Stimulated activated CD4-positive, alpha-beta T cell treated with anti-CD3 and anti-CD28 coated beads, TNF-alpha, amount 100 ng/mL, for 4 hours (primary cell): ENCODE data around the gene CCDC91.
"Not testable (repeated sequence)": the region's sequence is repeated elsewhere in the genome, so short reads cannot be mapped to it uniquely, and the experiment has no call there.

ENCODE experiments used
- DNase-seq, 3 experiments: peaks; one replicate each; pipeline ENCODE4 v3.0.0-alpha.2; 2020; ENCODE audit warnings: low read depth in 3 of 3

The CCDC91 gene

GRCh38 chr12:28360253-28360652 is 170.0 kb downstream of the CCDC91 start:
- DNase-seq = no peak

GRCh38 chr12:28367326-28367725 is 177.1 kb downstream of the CCDC91 start:
- DNase-seq = no peak

- DNase-seq = no peak
These were observed 177.7 kb downstream of the CCDC91 start for GRCh38 chr12:28367993-28368392.

- no peak for DNase-seq
These were observed 179.2 kb downstream of the CCDC91 start for GRCh38 chr12:28369483-28369882.

- no peak for DNase-seq
These were observed 184.3 kb downstream of the CCDC91 start for GRCh38 chr12:28374556-28374955.

- DNase-seq = no peak
These were observed 188.5 kb downstream of the CCDC91 start for GRCh38 chr12:28378736-28379135.

- DNase-seq = not testable (repeated sequence)
These were observed 189.5 kb downstream of the CCDC91 start for GRCh38 chr12:28379779-28380178.

- DNase-seq = no peak
These were observed 193.1 kb downstream of the CCDC91 start for GRCh38 chr12:28383368-28383767.

- no peak for DNase-seq
These were observed 198.6 kb downstream of the CCDC91 start for GRCh38 chr12:28388879-28389278.

- DNase-seq = no peak
These were observed 199.9 kb downstream of the CCDC91 start for GRCh38 chr12:28390206-28390605.

GRCh38 chr12:28390761-28391385 is 200.6 kb downstream of the CCDC91 start:
- DNase-seq = no peak

- DNase-seq = no peak
These were observed 219.6 kb downstream of the CCDC91 start for GRCh38 chr12:28409892-28410291.

- DNase-seq = no peak
These were observed 223.3 kb downstream of the CCDC91 start for GRCh38 chr12:28413460-28414109.

GRCh38 chr12:28415755-28416154 is 225.5 kb downstream of the CCDC91 start:
- no peak for DNase-seq

GRCh38 chr12:28421374-28421773 is 231.1 kb downstream of the CCDC91 start:
- no peak for DNase-seq

- no peak for DNase-seq
These were observed 234.7 kb downstream of the CCDC91 start for GRCh38 chr12:28424965-28425364.

- no peak for DNase-seq
These were observed 235.3 kb downstream of the CCDC91 start for GRCh38 chr12:28425526-28425925.

- no peak for DNase-seq
These were observed 236.8 kb downstream of the CCDC91 start for GRCh38 chr12:28427046-28427445.

- no peak for DNase-seq
These were observed 249.9 kb downstream of the CCDC91 start for GRCh38 chr12:28440081-28440608.

GRCh38 chr12:28442101-28442500 is 251.8 kb downstream of the CCDC91 start:
- no peak for DNase-seq

- DNase-seq = no peak
These were observed 253.1 kb downstream of the CCDC91 start for GRCh38 chr12:28443337-28443736.

GRCh38 chr12:28446031-28446430 is 255.8 kb downstream of the CCDC91 start:
- no peak for DNase-seq

GRCh38 chr12:28453686-28454085 is 263.4 kb downstream of the CCDC91 start:
- DNase-seq = no peak
